IPS-11a (cell line): Measurements from ENCODE around the gene UGT2B15.
"Not testable (repeated sequence)": the region's sequence is repeated elsewhere in the genome, so short reads cannot be mapped to it uniquely, and the experiment has no call there.

Experiments
- H3K4me3 ChIP-seq: one replicate; pipeline ENCODE4 v1.5.1; 2013; ENCODE audit warnings: low read depth, low read length, control low read depth

The UGT2B15 gene

DNA sequence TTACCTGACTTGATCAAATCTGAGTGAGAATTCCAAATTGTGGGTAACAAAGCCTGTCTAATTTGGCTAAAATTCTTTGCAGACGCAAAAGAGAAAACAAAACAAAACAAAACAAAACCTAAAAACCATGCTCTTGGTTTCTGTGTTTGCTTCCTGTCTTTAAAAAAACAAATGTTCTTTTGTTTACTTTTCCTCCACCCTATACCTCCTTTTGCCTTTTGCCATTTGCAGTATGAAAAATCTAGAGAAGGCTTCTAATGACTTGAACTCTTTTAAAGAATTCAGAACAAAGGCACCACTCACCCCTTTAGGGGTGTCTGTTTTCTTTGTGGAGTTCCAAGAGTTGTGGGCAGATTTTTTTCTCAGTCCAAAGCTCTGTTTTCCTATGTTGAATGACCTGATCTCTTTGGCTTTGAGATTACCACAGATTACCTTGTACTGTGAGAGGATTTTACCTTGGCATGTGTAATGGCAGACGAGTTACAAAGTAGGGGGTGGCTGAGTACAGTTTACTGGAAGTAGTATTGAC is 13.9 kb downstream of the UGT2B15 start:
- H3K4me3 ChIP-seq, result not testable (repeated sequence)

- H3K4me3 ChIP-seq, result no peak overlapping the region
Measured at GRCh38 chr4:68655764-68656444, 14.5 kb downstream of the UGT2B15 start.

- H3K4me3 ChIP-seq, result no peak overlapping the region
Measured at GRCh38 chr4:68654946-68655721, 15.3 kb downstream of the UGT2B15 start.

GRCh38 chr4:68651932-68652331 is 18.5 kb downstream of the UGT2B15 start:
- H3K4me3 ChIP-seq, result no peak overlapping the region

DNA sequence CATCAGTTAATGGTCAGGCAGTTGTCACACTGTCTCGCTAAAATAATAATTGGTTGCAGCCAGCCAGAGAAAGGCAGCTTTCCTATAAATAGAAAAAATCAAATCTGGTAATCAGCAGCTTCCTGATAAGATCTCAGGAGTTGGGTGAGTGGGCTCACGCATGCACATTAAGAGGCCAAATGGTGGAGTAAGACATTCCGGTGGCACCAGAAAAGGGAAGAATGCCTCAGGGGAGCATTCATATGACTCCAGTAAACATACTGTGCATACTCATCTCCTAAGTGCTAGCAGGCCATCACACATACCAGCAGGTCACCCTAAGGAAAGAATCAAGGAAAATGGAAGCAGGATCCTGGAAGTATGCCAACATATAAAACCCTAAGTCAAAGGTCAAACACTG is 40.1 kb downstream of the UGT2B15 start:
- no peak overlapping the region for H3K4me3 ChIP-seq

DNA sequence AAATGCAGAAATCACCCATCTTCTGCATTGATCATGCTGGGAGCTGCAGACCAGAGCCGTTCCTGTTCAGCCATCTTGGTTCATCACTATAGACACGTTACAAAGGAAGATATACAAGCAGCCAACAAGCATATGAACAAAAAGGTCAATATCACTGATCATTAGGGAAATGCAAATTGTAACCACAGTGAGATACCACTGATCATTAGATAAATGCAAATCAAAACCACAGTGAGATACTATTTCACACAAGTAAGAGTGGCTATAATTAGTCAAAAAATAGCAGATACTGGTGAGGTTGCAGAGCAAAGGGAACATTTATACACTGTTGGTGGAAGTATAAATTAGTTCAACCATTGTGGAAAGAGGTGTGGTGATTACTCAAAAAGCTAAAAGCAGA is 47.7 kb downstream of the UGT2B15 start:
- H3K4me3 ChIP-seq, result not testable (repeated sequence)

DNA sequence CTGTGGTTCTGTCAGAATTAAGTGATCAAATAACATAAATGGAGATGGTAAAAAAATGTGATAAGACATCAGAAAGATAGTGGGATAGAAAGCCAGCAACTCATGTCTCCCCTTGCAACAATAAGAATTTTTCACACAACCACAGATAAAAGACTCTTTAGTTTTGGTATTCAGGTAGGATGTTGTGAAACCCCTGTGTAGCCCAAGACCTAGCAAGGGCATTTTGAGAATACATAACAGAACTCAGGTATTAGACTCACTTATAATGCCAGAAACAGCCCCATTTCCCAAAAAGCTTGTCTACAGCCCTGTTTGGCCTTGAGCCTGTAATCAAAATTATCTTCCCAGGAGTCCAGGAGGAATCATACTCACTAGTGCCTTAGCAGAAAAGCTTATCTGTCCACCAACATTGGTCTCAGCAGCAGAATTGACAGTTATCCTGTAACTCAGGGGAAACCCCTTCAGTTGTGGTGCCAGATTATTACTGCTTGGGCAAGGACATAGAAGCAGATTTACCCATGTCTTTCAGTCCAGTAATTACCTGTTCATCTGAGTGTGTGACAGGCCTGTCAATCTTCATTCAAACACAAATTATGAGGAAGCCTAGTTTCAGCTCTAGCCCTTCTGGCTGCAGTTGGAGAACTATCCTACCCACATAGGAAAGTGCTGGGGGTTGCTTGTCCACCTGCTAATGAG is 53.3 kb downstream of the UGT2B15 start:
- no peak overlapping the region for H3K4me3 ChIP-seq

GRCh38 chr4:68615699-68616422 is 54.6 kb downstream of the UGT2B15 start:
- no peak overlapping the region for H3K4me3 ChIP-seq

DNA sequence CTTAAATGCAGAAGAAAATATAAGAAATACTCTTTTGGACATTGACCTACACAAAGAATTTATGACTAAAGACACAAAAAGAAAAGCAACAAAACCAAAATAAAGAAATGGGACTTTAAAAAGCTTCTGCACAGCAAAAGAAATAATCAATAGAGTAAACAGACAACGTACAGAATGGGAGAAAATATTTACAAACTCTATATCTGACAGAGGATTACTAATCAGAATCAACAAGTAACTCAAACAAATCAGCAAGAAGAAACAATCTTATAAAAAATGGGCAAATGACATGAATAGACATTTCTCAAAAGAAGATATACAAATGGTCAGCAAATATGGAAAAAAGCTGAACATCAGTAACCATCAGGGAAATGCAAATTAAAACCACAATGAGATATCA is 56.7 kb downstream of the UGT2B15 start:
- no peak overlapping the region for H3K4me3 ChIP-seq

GRCh38 chr4:68606240-68606639 is 64.2 kb downstream of the UGT2B15 start:
- H3K4me3 ChIP-seq, result no peak overlapping the region

DNA sequence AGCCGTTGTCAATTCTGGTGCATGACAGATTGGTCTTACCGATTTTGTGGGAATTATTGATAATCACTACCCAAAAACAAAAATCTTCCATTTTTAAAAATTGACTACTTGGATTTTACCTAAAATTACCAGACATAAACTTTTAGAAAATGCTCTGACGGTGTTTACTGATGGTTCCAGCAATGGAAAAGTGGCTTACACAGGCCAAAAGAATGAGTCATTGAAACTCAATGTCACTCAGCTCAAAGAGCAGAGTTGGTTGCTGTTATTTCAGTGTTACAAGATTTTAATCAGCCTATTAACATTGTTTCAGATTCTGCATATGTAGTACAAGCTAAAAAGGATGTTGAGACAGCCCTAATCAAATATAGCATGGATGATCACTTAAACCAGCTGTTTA is 71.3 kb downstream of the UGT2B15 start:
- H3K4me3 ChIP-seq, result no peak overlapping the region

DNA sequence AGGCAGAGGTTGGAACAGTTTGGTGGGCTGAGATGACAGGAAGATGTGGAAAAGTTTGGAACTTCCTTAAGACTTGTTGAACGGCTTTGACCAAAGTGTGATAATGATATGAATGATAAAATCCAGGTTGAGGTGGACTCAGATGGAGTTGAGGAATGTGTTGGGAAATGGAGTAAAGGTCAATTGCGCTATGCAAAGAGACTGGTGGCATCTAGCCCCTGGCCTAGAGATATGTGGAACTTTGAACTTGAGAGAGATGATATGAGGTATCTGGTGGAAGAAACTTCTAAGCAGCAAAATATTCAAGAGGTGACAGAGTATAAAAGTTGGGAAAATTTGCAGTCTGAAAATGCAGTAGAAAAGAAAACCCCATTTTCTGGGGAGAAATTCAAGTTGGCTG is 73.0 kb downstream of the UGT2B15 start:
- H3K4me3 ChIP-seq, result no peak overlapping the region
